ENCODE data around the gene TAMALIN. TPM values are rescaled to one million over a fixed set of nuclear protein-coding genes. Genes with fewer than 3 reads are reported as not detected.

TAMALIN gene
- total RNA-seq, 2 experiments from 2014 or later, result 6.4 to 11.5 TPM

- Mint-ChIP-seq H3K4me3 (no peak overlapping the region), H3K4me1 (peaks cover 34% of the 10 kb centered on the region), H3K27me3 (no peaks in the 10 kb centered on the region), H3K9me3 (ENCODE audit: low read depth) (no peaks in the 10 kb centered on the region), H3K36me3 (ENCODE audit: low read depth) (peaks cover 39% of the 10 kb centered on the region), H3K27ac (peak overlapping the region; percentile 17)
- ATAC-seq, result peak; percentile 96
- POLR2A ChIA-PET, result interaction anchor here (0.7 kb wide), 1 partner anchor 41 kb away, joined by 3 read pairs; no protein-coding TSS in a partner anchor
- intact Hi-C loops (cut with DNase I, micrococcal nuclease), result loop anchor here (1.0 kb wide), 1 partner anchor 54 kb away; no protein-coding TSS in a partner anchor
- CTCF ChIA-PET, result interaction anchor here (0.6 to 7.1 kb wide), 15 partner anchors 9 to 312 kb away, joined by 3 to 50 read pairs (median 4); no protein-coding TSS in a partner anchor
- DNase-seq, result peak; percentile 81
Measured at GRCh38 chr12:51980051-51980808, 26.5 kb upstream of the TAMALIN start.

- H3K27ac Mint-ChIP-seq, result no peak overlapping the region
Measured at GRCh38 chr12:51980809-51981127, 26.0 kb upstream of the TAMALIN start.

DNA sequence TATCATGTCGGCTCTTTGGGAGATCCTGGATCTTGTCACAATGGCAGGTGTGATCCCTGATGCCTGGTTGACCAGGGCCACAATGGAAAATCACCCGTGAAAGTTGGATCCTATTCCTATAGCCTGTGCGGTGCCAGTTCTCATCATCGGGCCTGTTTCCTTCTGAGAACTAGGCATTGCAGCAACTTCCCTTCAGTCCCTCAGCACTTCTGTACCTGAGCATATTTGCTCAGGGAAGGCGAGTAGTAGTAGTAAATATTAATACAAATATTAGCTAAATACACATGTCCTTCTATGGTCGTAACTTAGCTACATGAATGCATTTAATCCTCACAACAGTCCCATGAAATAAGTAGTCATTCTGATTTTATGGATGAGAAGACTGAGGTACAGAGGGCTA lies 22.1 kb upstream of the TAMALIN start:
- ChIA-PET POLR2A (no interaction called here), CTCF (interaction anchor here (0.9 to 7.1 kb wide), 5 partner anchors 9 to 109 kb away, joined by 4 to 50 read pairs (median 5); no protein-coding TSS in a partner anchor)
- Mint-ChIP-seq H3K36me3 (ENCODE audit: low read depth) (peaks cover 23% of the 10 kb centered on the region), H3K9me3 (ENCODE audit: low read depth) (no peaks in the 10 kb centered on the region), H3K27ac (no peak overlapping the region), H3K4me1 (peaks cover 13% of the 10 kb centered on the region), H3K4me3 (no peak overlapping the region), H3K27me3 (no peaks in the 10 kb centered on the region)
- DNase-seq, result no peak
- intact Hi-C loops (cut with DNase I, micrococcal nuclease), result no loop called here
- no peak for ATAC-seq

More at GRCh38 chr12:51980809-51981127, 26.0 kb upstream of the TAMALIN start:
- DNase-seq (no peak), ATAC-seq (no peak)
- ChIA-PET CTCF (interaction anchor here (0.6 to 7.1 kb wide), 16 partner anchors 9 to 313 kb away, joined by 3 to 50 read pairs (median 4); partner anchors contain the start of gene TAMALIN), POLR2A (interaction anchor here (0.7 kb wide), 1 partner anchor 40 kb away, joined by 3 read pairs; no protein-coding TSS in a partner anchor)
- H3K36me3 Mint-ChIP-seq (ENCODE audit: low read depth), result peaks cover 39% of the 10 kb centered on the region
- intact Hi-C loops (cut with DNase I, micrococcal nuclease), result loop anchor here (1.0 kb wide), 1 partner anchor 54 kb away; no protein-coding TSS in a partner anchor
- peaks cover 29% of the 10 kb centered on the region for H3K4me1 Mint-ChIP-seq
- no peak overlapping the region for H3K4me3 Mint-ChIP-seq
- no peaks in the 10 kb centered on the region for H3K27me3 Mint-ChIP-seq
- no peaks in the 10 kb centered on the region for H3K9me3 Mint-ChIP-seq (ENCODE audit: low read depth)

GRCh38 chr12:51985154-51985835 lies 21.5 kb upstream of the TAMALIN start:
- no peaks in the 10 kb centered on the region for H3K9me3 Mint-ChIP-seq (ENCODE audit: low read depth)
- peaks cover 7% of the 10 kb centered on the region for H3K4me1 Mint-ChIP-seq
- intact Hi-C loops (cut with DNase I, micrococcal nuclease), result no loop called here
- H3K27ac Mint-ChIP-seq, result no peak overlapping the region
- H3K27me3 Mint-ChIP-seq, result no peaks in the 10 kb centered on the region
- DNase-seq (no peak), ATAC-seq (no peak)
- ChIA-PET POLR2A (no interaction called here), CTCF (interaction anchor here (0.9 to 7.1 kb wide), 3 partner anchors 10 to 58 kb away, joined by 5 to 50 read pairs (median 5); no protein-coding TSS in a partner anchor)
- no peak overlapping the region for H3K4me3 Mint-ChIP-seq
- peaks cover 23% of the 10 kb centered on the region for H3K36me3 Mint-ChIP-seq (ENCODE audit: low read depth)

GRCh38 chr12:51986834-51987233 lies 19.9 kb upstream of the TAMALIN start:
- Mint-ChIP-seq H3K4me3 (no peak overlapping the region), H3K36me3 (ENCODE audit: low read depth) (peaks cover 16% of the 10 kb centered on the region), H3K27me3 (no peaks in the 10 kb centered on the region), H3K9me3 (ENCODE audit: low read depth) (no peaks in the 10 kb centered on the region), H3K4me1 (no peaks in the 10 kb centered on the region), H3K27ac (no peak overlapping the region)
- ATAC-seq, result no peak
- ChIA-PET POLR2A (no interaction called here), CTCF (interaction anchor here (0.5 to 7.1 kb wide), 3 partner anchors 38 to 898 kb away, joined by 3 to 50 read pairs (median 4); no protein-coding TSS in a partner anchor)
- no peak for DNase-seq
- intact Hi-C loops (cut with DNase I, micrococcal nuclease), result no loop called here

- no peaks in the 10 kb centered on the region for H3K27me3 Mint-ChIP-seq
- DNase-seq, result no peak
- H3K4me1 Mint-ChIP-seq, result peaks cover 2% of the 10 kb centered on the region
- CTCF ChIA-PET, result interaction anchor here (0.9 to 11.7 kb wide), 11 partner anchors 12 to 92 kb away, joined by 3 to 220 read pairs (median 3); partner anchors contain the start of gene TAMALIN
- POLR2A ChIA-PET, result no interaction called here
- H3K27ac Mint-ChIP-seq, result no peak overlapping the region
- H3K4me3 Mint-ChIP-seq, result no peak overlapping the region
- intact Hi-C loops (cut with DNase I, micrococcal nuclease), result loop anchor here in 1 of 2 experiments (2.0 kb wide), 1 partner anchor 129 kb away; no protein-coding TSS in a partner anchor
- H3K36me3 Mint-ChIP-seq (ENCODE audit: low read depth), result peaks cover 10% of the 10 kb centered on the region
- H3K9me3 Mint-ChIP-seq (ENCODE audit: low read depth), result no peaks in the 10 kb centered on the region
- ATAC-seq, result no peak
Measured at GRCh38 chr12:51992246-51992645, 14.5 kb upstream of the TAMALIN start.

GRCh38 chr12:51994539-51994820 lies 12.3 kb upstream of the TAMALIN start:
- POLR2A ChIA-PET, result no interaction called here

DNA sequence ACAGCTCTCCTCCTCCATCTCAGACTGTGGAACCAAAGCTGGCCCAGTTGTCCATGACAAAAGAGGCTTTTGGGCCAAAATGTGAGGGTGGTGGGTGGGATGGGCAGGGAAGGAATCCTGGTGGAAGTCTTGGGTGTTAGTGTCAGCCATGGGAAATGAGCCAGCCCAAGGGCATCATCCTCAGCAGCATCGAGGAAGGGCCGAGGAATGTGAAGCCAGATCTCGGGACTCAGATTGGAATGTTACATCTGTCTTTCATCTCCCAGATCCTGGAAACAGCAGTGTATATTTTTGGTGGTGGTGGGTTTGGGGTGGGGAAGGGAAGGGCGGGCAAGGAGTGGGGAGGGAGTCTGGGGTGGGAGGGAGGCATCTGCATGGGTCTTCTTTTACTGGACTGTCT lies 11.8 kb upstream of the TAMALIN start:
- Mint-ChIP-seq H3K9me3 (ENCODE audit: low read depth) (no peaks in the 10 kb centered on the region), H3K4me1 (peaks cover 2% of the 10 kb centered on the region), H3K27me3 (no peaks in the 10 kb centered on the region), H3K36me3 (ENCODE audit: low read depth) (peaks cover 9% of the 10 kb centered on the region), H3K4me3 (no peak overlapping the region), H3K27ac (no peak overlapping the region)
- POLR2A ChIA-PET, result no interaction called here
- CTCF ChIA-PET, result interaction anchor here (0.7 to 11.7 kb wide), 3 partner anchors 9 to 27 kb away, joined by 3 to 220 read pairs (median 11); no protein-coding TSS in a partner anchor
- intact Hi-C loops (cut with DNase I, micrococcal nuclease), result no loop called here
- ATAC-seq, result no peak
- DNase-seq, result no peak

More at GRCh38 chr12:51994539-51994820, 12.3 kb upstream of the TAMALIN start:
- CTCF ChIA-PET, result interaction anchor here (0.6 to 11.7 kb wide), 7 partner anchors 9 to 135 kb away, joined by 3 to 220 read pairs (median 9); no protein-coding TSS in a partner anchor
- DNase-seq (no peak), ATAC-seq (no peak)
- peaks cover 9% of the 10 kb centered on the region for H3K36me3 Mint-ChIP-seq (ENCODE audit: low read depth)
- H3K4me3 Mint-ChIP-seq, result no peak overlapping the region
- intact Hi-C loops (cut with DNase I, micrococcal nuclease), result no loop called here
- peaks cover 2% of the 10 kb centered on the region for H3K4me1 Mint-ChIP-seq
- no peak overlapping the region for H3K27ac Mint-ChIP-seq
- no peaks in the 10 kb centered on the region for H3K27me3 Mint-ChIP-seq
- H3K9me3 Mint-ChIP-seq (ENCODE audit: low read depth), result no peaks in the 10 kb centered on the region

- Mint-ChIP-seq H3K27me3 (no peaks in the 10 kb centered on the region), H3K36me3 (ENCODE audit: low read depth) (peaks cover 9% of the 10 kb centered on the region), H3K4me1 (peaks cover 2% of the 10 kb centered on the region), H3K27ac (no peak overlapping the region), H3K9me3 (ENCODE audit: low read depth) (no peaks in the 10 kb centered on the region), H3K4me3 (no peak overlapping the region)
- DNase-seq, result no peak
- intact Hi-C loops (cut with DNase I, micrococcal nuclease), result no loop called here
- CTCF ChIA-PET, result interaction anchor here (0.6 to 11.7 kb wide), 3 partner anchors 25 to 36 kb away, joined by 3 to 220 read pairs (median 5); no protein-coding TSS in a partner anchor
- POLR2A ChIA-PET, result no interaction called here
- no peak for ATAC-seq
Measured at GRCh38 chr12:51997136-51997535, 9.6 kb upstream of the TAMALIN start.

DNA sequence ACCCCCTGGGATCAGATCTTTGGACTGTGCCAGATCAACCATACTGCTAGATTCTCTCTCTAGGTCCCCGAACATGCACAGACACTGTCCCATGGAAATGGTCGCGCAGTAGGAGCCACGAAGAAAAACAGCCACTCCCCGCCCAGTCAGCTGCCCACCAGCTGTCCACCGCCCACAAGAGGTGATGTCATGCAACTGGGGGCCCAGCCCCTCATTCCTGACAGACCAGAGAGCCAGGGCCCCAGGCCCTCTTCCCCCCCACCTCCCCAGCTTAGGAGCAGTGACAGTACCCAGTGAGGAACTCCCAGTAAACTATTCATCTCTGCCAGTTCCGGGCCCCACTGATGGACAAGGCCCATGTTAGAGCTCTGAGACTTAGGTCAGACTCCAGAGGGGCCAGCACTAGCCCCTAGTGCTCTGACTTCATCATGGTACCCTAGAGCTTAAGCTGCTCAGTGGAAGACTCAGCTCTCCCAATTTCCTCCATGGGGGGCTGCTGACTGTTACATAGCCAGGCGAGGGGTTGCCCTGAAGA lies 3.7 kb upstream of the TAMALIN start:
- Mint-ChIP-seq H3K4me3 (no peak overlapping the region), H3K27me3 (peaks cover 4% of the 10 kb centered on the region), H3K4me1 (peaks cover 6% of the 10 kb centered on the region), H3K9me3 (ENCODE audit: low read depth) (no peaks in the 10 kb centered on the region), H3K36me3 (ENCODE audit: low read depth) (no peaks in the 10 kb centered on the region), H3K27ac (no peak overlapping the region)
- intact Hi-C loops (cut with DNase I, micrococcal nuclease), result no loop called here
- POLR2A ChIA-PET, result no interaction called here
- CTCF ChIA-PET, result interaction anchor here (0.7 to 4.1 kb wide), 20 partner anchors 8 to 123 kb away, joined by 3 to 40 read pairs (median 4); no protein-coding TSS in a partner anchor
- DNase-seq, result no peak
- no peak for ATAC-seq

DNA sequence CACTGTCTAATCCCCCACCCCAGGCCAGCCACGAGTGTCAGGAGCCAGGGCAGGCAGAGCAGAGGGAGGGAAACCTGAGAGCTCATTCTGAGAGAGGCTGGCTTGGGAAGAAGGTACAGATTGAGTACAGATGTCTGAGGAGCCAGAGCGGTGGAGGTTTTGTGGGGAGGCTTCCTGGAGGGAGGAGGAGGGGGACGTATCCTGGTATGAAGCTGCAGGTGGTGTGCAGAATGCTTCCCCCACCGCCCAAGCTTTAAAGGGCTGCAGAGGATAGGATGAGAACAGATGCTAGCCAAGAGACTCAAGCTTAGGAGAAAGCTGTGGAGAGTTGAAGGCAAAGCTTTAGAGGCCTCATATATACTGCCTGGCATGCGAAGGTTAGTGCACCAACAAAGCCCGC lies 3.2 kb upstream of the TAMALIN start:
- ATAC-seq (no peak), DNase-seq (no peak)
- Mint-ChIP-seq H3K36me3 (ENCODE audit: low read depth) (no peaks in the 10 kb centered on the region), H3K27me3 (peaks cover 4% of the 10 kb centered on the region), H3K27ac (no peak overlapping the region), H3K4me1 (peaks cover 10% of the 10 kb centered on the region), H3K9me3 (ENCODE audit: low read depth) (no peaks in the 10 kb centered on the region), H3K4me3 (no peak overlapping the region)
- POLR2A ChIA-PET, result no interaction called here
- CTCF ChIA-PET, result interaction anchor here (0.7 to 4.1 kb wide), 21 partner anchors 8 to 172 kb away, joined by 3 to 40 read pairs (median 4); no protein-coding TSS in a partner anchor
- intact Hi-C loops (cut with DNase I, micrococcal nuclease), result no loop called here
